ENCODE data around the gene NDST1.

DNA sequence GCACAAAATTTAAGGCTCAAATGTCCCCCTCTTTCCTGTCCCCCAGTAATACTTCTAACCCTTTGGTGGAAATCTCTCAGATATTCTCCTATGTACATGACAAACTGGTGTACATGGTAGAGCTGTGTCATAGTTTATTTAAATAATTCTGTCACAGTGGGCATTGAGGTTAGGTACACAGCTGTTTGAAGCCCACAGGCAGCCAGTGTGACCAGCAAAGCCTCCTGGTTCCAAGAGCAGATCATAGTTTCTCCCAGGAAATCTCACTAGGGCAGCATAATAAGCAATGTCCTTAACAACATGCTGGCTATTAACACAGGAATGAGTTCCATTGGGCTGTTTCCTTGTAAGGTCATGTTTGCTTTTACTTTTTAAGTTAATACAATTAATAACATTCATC is 63.9 kb downstream of the NDST1 start:
- no peak for TF ChIP-seq CTCF (IDR thresholded peaks at IDR 0.05; ENCODE audit: insufficient read depth, low read depth, low read length)
- TF ChIP-seq EZH2 (IDR thresholded peaks at IDR 0.05; ENCODE audit: insufficient read depth, low read length), result no peak

Data from astrocyte (in vitro differentiated cells and primary cell).